Activated naive CD4-positive, alpha-beta T cell treated with anti-CD3 and anti-CD28 coated beads, Interleukin-2, amount 50 U/mL, for 16 hours (primary cell): ENCODE data around the gene NCK2.

Source experiments
- DNase-seq: peaks from one replicate; pipeline ENCODE4 v3.0.0-alpha.2; 2020

NCK2 gene

GRCh38 chr2:105821428-105822125 is 76.9 kb downstream of the NCK2 start:
- DNase-seq = no peak

- no peak for DNase-seq
Observed at GRCh38 chr2:105822186-105822585, 77.5 kb downstream of the NCK2 start.

GRCh38 chr2:105824446-105824845 is 79.7 kb downstream of the NCK2 start:
- DNase-seq = no peak

GRCh38 chr2:105827351-105828096 is 82.8 kb downstream of the NCK2 start:
- no peak for DNase-seq

GRCh38 chr2:105828558-105828957 is 83.8 kb downstream of the NCK2 start:
- DNase-seq = no peak

- no peak for DNase-seq
Observed at GRCh38 chr2:105834931-105835330, 90.2 kb downstream of the NCK2 start.

GRCh38 chr2:105836341-105836740 is 91.6 kb downstream of the NCK2 start:
- no peak for DNase-seq

- no peak for DNase-seq
Observed at GRCh38 chr2:105836840-105837692, 92.4 kb downstream of the NCK2 start.

GRCh38 chr2:105839793-105840192 is 95.1 kb downstream of the NCK2 start:
- no peak for DNase-seq

- no peak for DNase-seq
Observed at GRCh38 chr2:105840933-105841332, 96.2 kb downstream of the NCK2 start.

- no peak for DNase-seq
Observed at GRCh38 chr2:105841551-105841950, 96.8 kb downstream of the NCK2 start.

GRCh38 chr2:105842555-105842954 is 97.8 kb downstream of the NCK2 start:
- no peak for DNase-seq

GRCh38 chr2:105843476-105844374 is 99.0 kb downstream of the NCK2 start:
- no peak for DNase-seq

GRCh38 chr2:105845976-105846375 is 101.3 kb downstream of the NCK2 start:
- no peak for DNase-seq

- no peak for DNase-seq
Observed at GRCh38 chr2:105847056-105847455, 102.3 kb downstream of the NCK2 start.

- DNase-seq = no peak
Observed at GRCh38 chr2:105848367-105848766, 103.7 kb downstream of the NCK2 start.

GRCh38 chr2:105849431-105850179 is 104.9 kb downstream of the NCK2 start:
- DNase-seq = no peak

- no peak for DNase-seq
Observed at GRCh38 chr2:105852066-105852465, 107.4 kb downstream of the NCK2 start.

GRCh38 chr2:105853354-105854088 is 108.8 kb downstream of the NCK2 start:
- DNase-seq = no peak

GRCh38 chr2:105854972-105855371 is 110.3 kb downstream of the NCK2 start:
- DNase-seq = no peak

- no peak for DNase-seq
Observed at GRCh38 chr2:105856581-105856980, 111.9 kb downstream of the NCK2 start.
